Kasumi-1 (cell line): Measurements from ENCODE around the gene COL26A1.

Experiments used
- DNase-seq, 2 experiments: peaks; one replicate each; lab custom pipeline; 2025; lab: John Stamatoyannopoulos, UW

COL26A1 gene

GRCh38 chr7:101575721-101576120, 213.0 kb downstream of the COL26A1 start:
- no peak for DNase-seq

DNA sequence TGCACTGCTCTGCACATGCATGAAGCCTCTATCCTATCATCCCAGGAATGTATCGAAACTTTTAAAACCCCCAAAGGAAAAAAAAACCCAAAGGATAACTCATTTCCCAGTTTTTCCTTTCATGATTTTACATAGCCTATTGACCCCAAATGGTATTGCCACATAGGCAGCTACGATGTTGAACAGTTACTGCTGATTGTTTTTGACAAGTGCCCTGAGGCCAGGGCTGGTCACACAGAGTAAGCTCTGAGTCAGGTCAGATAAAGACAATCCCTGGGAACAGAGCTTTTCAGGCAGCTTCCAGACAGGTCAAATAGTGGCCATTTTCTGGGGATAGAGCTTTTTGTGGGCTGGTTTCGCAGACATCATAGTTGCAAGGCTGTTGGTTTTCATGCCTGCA, 214.3 kb downstream of the COL26A1 start:
- no peak for DNase-seq

DNA sequence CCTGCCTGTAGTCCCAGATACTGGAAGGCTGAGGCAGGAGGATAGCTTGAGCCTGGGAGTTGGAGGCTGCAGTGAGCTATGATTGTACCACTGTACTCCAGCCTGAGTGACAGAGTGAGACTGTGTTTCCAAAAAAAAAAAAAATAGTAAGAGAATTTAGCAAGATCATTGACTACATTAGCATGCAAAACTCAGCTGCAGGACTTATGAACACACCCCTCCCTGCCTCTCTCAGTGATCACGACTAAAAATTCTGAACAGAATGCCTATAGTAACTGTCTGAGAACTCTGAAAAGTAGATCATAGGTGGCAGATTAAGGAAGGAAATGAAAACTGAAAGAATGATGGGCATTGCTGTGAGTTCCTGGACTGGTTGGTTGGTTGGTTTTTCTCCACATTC, 215.9 kb downstream of the COL26A1 start:
- DNase-seq, result no peak

DNA sequence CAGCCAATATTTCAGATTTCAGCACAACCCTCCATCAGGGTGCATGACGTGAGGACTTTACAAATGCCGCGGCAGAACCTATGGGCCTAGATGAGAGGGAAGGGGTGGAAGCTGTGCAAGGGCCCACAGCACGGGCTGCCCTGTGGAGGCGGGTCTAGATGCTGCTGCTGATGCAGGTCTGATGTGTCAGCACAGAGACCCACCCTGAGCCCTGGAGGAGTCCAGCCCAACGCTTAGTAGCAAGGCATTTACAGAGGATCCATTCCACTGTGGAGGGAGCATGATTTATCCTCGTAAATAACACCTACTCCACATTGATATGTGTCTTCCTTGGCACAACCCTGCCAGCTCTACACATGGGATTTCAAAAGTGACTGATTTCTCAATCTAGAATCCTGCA, 217.9 kb downstream of the COL26A1 start:
- no peak for DNase-seq

GRCh38 chr7:101581891-101582290, 219.2 kb downstream of the COL26A1 start:
- DNase-seq, result no peak

GRCh38 chr7:101582971-101583370, 220.3 kb downstream of the COL26A1 start:
- no peak for DNase-seq

- DNase-seq, result no peak
These were observed 223.6 kb downstream of the COL26A1 start for GRCh38 chr7:101586078-101586905.

DNA sequence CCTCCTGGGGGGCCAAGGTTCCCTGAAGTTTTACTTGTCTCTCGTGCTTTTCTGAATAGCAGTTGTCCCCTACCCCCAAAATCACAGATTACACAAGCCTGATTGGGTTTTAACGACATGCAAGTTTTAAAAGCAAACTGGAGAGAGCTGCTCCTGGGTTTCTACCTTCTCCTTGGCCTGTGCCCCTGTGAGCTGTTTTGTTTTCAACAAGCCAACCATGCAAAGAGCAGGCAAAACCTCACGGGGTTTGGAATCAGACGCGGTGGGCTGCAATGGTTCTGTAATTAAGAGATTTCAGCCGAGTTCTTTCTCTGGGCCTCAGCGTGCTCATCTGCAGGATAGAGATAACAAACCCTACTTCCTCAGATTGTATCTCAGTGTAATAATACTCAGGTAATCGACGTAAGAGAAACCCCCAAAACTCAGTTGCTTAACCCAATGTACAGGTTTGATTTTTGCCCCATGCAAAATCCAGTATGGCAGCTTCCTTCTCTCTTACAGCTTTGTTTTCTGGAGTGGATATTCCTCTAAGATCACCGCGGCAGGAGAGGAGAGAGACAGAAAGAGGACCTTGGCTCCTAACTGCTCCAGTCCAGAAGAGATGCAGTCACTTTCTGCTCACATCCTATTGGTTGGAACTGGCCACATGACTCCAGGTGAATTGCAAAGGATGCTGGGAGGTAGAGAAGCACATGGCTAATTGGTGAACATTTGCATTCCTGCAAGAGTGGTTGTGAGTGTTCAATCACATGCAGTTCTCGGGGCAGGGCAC, 224.4 kb downstream of the COL26A1 start:
- no peak for DNase-seq

- no peak for DNase-seq
These were observed 225.7 kb downstream of the COL26A1 start for GRCh38 chr7:101588131-101588935.

DNA sequence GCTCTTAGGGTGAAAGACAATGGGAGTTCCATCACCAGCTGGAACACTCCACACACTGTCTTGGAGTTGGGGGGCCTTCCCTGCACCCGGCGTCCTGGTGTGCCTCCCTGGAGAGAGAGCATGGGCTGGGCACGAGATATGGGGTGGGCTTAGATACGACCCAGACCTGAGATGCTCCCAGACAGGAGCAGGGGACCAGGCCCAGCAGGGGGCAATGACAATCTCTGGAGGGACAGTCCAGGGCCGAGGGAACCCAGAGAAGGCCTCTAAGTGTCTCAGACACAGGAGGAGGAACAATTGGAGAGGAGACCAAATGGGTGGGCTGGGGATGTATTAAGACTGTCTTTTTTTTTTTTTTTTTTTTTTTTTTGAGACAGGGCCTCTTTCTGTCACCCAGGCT, 226.4 kb downstream of the COL26A1 start:
- DNase-seq, result no peak

GRCh38 chr7:101589976-101590662, 227.4 kb downstream of the COL26A1 start:
- no peak for DNase-seq

DNA sequence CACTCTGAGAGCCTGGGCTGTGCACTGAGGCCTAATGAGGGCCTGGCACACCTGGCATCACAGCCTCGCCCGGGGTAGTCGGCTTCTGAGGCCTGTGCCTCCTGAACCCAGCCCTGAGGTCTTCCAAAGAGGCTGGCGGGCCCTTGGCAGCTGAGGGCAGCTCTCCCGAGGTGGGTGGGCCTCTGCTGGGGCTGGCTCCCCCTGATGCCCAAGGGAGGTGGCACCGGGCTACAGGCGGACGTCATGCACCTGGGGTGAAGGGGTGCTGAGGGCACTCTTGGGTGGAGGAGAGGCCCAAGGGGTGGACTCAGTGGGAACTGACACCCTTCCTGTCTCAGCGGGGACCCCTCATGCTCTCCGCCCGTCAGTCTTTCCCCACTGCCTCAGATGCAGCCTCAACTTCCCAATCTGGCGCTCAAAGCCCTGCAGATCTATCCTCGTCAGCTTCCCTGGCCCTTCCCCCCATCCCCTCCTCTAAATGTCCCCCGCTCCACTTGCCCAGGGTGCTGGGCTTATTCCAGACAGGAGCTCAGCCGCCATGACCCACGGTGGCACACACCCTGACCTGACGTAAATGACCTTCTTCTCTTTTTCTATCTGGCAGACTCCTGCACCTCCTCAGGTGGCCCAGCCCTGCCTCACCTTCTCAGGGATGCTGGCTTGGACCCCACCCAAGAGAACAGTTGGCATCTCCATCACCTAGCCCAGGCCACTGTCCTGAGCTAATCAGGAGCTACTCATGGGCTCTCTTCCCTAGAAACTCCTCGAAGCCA, 228.2 kb downstream of the COL26A1 start:
- DNase-seq, result no peak

- DNase-seq, result no peak
These were observed 228.8 kb downstream of the COL26A1 start for GRCh38 chr7:101591504-101591903.

DNA sequence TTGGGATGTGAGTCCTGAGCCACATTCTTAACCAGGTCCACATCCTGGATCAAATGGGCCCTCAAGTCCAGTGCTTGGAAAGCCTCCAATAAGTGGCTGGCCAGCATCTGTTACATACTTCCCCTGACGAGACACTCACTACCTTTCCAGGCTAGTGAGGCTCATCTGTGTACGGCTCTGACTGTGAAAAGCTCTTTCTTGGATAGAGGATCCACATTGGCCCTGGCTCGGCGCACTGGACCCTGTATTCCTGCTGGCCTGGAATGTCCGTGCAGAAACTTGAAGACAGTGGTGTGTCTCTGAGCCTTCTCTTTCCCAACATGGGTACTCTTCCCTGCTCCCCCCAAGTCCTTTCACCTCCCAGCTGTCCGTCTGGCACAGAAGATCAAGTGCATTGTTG, 230.9 kb downstream of the COL26A1 start:
- DNase-seq, result no peak

- DNase-seq, result no peak
These were observed 232.1 kb downstream of the COL26A1 start for GRCh38 chr7:101594790-101595189.

GRCh38 chr7:101595246-101595645, 232.6 kb downstream of the COL26A1 start:
- no peak for DNase-seq

- no peak for DNase-seq
These were observed 233.3 kb downstream of the COL26A1 start for GRCh38 chr7:101595766-101596537.

DNA sequence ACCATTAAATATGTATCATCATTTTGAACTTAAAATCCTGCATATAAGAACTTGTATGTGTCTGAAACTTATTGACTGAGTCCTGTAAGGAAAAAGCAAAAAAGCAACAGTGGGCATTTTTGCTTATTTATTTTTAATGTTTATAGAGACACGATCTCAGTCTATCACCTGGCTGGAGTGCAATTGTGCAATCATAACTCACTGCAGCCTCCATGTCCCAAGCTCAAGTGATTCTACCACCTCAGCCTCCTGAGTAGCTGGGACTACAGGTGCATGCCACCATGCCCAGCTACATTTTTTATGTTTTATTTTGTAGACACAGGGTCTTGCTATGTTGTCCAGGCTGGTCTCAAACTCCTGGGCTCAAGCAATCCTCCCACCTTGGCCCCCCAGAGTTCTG, 234.2 kb downstream of the COL26A1 start:
- no peak for DNase-seq

DNA sequence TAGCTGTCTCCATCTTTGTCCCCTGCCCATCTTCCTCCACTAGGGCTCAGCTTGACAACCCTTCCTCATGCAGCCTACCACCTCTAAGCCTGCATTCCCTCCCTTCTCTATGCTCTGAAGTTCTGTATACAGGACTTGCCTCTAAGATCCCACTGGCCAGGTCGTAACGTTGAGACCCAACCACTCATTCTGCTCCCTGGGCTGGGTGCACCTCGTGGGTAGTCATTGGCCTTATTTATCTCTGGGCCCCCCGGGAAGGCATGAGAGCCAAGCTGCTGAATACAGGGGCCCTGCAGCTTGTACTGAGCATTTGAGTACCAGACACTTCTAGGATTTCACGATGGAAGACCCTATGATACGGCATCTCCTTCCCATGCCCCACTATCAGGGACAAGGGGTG, 235.3 kb downstream of the COL26A1 start:
- no peak for DNase-seq

- DNase-seq, result no peak
These were observed 235.8 kb downstream of the COL26A1 start for GRCh38 chr7:101598422-101598985.
